ENCODE results near the gene BUB1B.

The BUB1B gene

DNA sequence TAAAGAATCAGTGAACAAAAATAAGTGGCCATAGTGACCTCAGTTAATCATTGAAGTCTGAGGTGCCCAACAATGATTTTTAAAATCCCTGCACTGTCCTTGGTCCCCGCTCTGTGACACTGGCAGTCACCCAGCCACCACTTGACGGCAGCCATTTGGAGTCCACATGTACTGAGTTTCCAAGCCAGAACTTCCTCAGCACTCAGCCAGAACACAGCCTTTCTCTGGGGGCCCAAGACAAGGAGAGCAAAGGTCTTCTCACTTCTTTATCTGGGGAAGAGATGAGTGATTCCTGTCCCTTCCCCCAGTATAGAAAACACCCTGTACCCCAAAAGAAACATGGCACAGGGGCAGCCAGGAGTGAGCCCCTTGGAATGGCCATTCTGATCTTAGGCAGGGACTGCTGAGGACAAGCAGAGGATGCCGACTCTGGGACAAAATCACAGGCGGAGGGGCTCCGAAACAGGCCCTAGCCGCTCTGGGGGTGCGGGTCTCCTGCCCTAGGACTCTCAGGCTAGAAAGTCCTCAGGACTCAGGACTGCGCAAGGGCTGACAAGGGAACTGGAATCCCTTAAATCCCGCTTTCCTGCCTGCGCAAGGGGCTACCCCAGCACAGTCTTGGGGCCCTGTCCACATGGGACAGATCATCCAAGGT, 90.7 kb downstream of the BUB1B start:
- no peak for DNase-seq (ENCODE audit: low spot score)
- TF ChIP-seq, protein P1, sequence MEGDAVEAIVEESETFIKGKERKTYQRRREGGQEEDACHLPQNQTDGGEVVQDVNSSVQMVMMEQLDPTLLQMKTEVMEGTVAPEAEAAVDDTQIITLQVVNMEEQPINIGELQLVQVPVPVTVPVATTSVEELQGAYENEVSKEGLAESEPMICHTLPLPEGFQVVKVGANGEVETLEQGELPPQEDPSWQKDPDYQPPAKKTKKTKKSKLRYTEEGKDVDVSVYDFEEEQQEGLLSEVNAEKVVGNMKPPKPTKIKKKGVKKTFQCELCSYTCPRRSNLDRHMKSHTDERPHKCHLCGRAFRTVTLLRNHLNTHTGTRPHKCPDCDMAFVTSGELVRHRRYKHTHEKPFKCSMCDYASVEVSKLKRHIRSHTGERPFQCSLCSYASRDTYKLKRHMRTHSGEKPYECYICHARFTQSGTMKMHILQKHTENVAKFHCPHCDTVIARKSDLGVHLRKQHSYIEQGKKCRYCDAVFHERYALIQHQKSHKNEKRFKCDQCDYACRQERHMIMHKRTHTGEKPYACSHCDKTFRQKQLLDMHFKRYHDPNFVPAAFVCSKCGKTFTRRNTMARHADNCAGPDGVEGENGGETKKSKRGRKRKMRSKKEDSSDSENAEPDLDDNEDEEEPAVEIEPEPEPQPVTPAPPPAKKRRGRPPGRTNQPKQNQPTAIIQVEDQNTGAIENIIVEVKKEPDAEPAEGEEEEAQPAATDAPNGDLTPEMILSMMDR (IDR thresholded peaks at IDR 0.05; ENCODE audit: extremely low read depth, missing control alignments): no peak

DNA sequence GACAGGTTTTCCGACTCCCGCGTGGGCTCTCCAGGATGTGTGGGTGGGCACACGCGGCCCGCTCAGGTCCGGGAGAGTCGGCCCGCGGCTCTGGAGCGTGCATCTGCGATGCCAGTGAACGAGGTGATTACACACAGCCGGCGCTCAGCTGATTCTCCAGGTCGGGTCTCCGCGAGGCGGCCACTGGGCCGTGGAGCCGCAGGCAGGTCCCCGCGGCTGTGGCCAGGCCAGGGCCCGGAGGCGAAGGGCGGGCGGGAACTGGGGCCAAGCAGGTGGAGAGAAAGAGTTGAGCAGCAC, 91.2 kb downstream of the BUB1B start:
- no peak for DNase-seq (ENCODE audit: low spot score)
- TF ChIP-seq, protein P1 (IDR thresholded peaks at IDR 0.05; ENCODE audit: extremely low read depth, missing control alignments): no peak

DNA sequence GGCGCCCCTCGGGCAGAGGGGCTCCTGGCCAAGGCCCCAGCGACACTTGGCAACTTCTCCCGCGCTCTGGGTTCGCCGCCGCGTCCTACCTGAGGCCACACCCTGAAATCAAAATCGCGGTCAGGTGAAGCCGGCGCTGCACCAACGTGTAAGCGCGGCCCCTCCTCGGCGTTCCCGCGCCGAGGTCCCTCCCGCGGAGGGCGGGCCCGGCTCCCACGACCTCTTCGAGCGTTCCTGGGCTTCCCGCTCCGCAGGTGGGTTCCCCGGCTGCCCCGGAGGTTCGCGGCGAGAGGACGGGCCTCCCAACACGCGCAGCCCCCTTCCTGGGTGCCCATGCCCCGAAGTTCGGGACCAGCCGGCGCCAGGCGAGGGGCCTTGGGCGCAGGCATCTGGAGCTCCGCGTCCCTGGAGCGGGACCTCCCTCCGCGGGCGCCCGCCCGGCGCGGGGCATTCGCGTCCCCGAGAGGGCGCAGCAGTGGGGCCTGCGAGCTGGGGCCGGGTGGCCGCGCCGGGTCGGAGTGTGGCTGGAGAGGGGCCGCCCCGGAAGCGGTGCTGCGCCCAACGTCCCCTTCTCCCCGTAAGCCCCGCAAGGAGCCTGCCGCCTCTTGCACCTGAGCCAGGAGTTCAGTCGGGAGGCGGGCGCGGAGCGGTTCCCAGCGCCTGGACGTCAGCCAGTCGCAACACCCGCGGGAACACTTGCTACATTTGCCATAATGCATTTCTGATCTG, 91.7 kb downstream of the BUB1B start:
- TF ChIP-seq, protein P1 (IDR thresholded peaks at IDR 0.05; ENCODE audit: extremely low read depth, missing control alignments): no peak
- peak; percentile 69 for DNase-seq (ENCODE audit: low spot score)

DNA sequence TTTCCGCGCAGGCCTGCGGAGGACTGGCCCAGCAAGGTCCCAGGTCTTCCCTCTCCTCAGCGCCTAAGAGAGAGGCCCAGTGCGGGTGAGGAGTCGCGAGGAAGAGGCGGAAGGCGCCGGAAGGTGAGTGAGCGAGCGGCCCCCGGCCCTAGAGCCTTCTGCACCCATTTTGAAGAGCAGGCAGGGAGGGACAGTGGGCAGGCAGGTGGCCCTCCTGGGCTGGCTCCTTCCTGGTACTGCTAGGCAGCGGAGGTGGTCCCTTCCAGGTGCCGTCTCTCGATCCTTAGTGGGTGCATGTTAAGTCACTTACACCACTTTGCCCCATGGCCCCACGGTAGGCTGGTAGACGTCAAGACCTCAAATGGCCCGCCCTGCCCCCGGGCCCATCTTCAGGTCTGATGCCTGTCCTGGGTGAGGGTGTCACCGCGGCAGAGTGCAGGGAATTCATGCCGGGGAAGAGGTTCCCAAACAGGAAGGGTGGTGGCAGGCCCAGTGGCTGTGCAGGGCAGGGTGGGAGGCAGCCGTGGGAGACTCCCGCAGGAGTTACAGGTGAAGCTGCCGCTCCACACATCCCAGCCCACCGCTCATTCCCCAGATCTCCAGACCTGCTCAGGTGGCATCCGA, 92.4 kb downstream of the BUB1B start:
- DNase-seq (ENCODE audit: low spot score): no peak
- TF ChIP-seq, protein P1 (IDR thresholded peaks at IDR 0.05; ENCODE audit: extremely low read depth, missing control alignments): no peak

DNA sequence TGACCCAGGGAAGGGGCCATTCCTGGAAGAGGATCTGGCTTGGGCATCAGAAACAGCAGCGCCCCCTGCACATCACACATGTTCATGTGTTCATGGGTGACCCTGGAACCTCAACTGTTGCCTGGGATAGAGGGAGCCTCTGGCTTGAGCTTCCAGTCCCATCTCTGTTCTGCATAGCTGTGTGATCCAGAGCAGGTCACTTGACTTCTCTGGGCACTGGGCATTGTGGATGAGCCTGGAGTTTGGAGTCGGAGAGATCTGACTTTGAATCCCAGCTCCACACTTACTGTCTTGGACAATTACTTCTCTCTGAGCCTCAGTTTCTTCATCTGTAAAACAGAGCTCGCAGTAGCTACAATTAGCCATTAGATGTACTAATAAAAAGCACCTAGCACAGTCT, 93.6 kb downstream of the BUB1B start:
- TF ChIP-seq, protein P1 (IDR thresholded peaks at IDR 0.05; ENCODE audit: extremely low read depth, missing control alignments): no peak
- no peak for DNase-seq (ENCODE audit: low spot score)

- TF ChIP-seq, protein P1 (IDR thresholded peaks at IDR 0.05; ENCODE audit: extremely low read depth, missing control alignments): no peak
- DNase-seq (ENCODE audit: low spot score): no peak
Measured at GRCh38 chr15:40255033-40255432, 94.2 kb downstream of the BUB1B start.

DNA sequence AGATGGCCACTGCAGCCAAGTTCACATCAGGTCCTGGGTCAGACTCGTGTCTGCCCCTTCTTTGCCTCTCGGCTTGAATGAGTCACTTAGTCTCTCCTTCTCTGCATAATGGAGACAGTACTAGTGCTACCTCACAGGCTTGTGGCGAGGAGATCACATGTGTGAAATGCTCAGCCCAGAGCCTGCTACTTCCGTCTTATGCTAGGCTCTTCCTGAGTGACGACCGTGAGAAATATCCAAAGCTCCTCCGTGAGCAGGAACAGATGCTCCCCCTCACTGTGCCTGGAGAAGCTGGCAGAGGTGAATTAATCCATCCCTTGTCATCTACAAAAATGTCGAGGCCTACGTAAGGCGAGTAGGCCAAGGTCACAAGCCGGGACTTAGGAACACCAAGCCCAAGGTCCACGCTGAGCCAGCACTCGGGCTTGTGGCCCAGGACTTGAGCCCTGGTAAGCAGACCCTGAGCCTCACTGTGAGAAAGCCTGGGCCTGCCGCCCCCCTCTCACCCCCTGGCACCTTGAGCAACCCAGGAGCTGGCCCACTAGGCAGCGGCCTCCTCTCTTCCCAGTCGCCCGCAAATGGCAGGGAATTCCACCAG, 95.9 kb downstream of the BUB1B start:
- no peak for DNase-seq (ENCODE audit: low spot score)
- TF ChIP-seq, protein P1 (IDR thresholded peaks at IDR 0.05; ENCODE audit: extremely low read depth, missing control alignments): no peak

Data from GM20000 (cell line).